Lower leg skin (tissue), 4 donors: Measurements from ENCODE around the gene PARP9. TPM values are rescaled to one million over a fixed set of nuclear protein-coding genes. Genes with fewer than 3 reads are reported as not detected.
"Not testable (repeated sequence)": the region's sequence is repeated elsewhere in the genome, so short reads cannot be mapped to it uniquely, and the experiment has no call there.

Source experiments
- DNase-seq, 2 donors: peaks; one replicate each; pipeline ENCODE4 v3.0.0-alpha.2; 2019; ENCODE audit warnings: low spot score in 2 of 2
- H3K4me3 ChIP-seq: fragments of 200-600 bp; sonication (generic); 2 replicates; pipeline ENCODE4 v1.5.1; 2017; ENCODE audit warnings: mild to moderate bottlenecking, low read depth; ENCODE audit not compliant: poor library complexity, severe bottlenecking
- CTCF ChIP-seq, 3 donors: fragments of 450-650 bp; IDR thresholded peaks; one replicate each; pipeline ENCODE4 v1.5.1; 2016; ENCODE audit warnings: antibody characterized with exemption in 3 of 3, mild to moderate bottlenecking in 3 of 3, moderate library complexity in 2 of 3
- POLR2A ChIP-seq, 2 donors: fragments of 450-650 bp; IDR thresholded peaks; one replicate each; pipeline ENCODE4 v1.6.1; 2016 to 2017; ENCODE audit warnings: antibody characterized with exemption in 2 of 2, mild to moderate bottlenecking in 1 of 2, moderate library complexity in 1 of 2
- WGBS, 2 donors: methylation state at CpG; one replicate each; pipeline ENCODE4 v1.1.5; 2018; 5-methylcytosine and 5-hydroxymethylcytosine counted together
- intact Hi-C: fragments of 100-400 bp; cut with DNase I; formaldehyde crosslinking; loops from one replicate; pipeline ENCODE4 v1.15.0; 2023; ENCODE audit warnings: low total_unique reads
- total RNA-seq, 4 donors: library from RNA; depleted of rRNA; stranded (reverse); fragments of >200 nt; gene quantifications; one replicate each; pipeline ENCODE4 v1.1.0, GENCODE V29; 2016

The PARP9 gene
- total RNA-seq, 4 donors from 2014 or later: 4.9 to 10.1 (median 7.3) TPM

GRCh38 chr3:122568755-122569154 lies 4.7 kb upstream of the PARP9 start:
- H3K4me3 ChIP-seq: no peak overlapping the region
- intact Hi-C loops: no loop called here
- no peak for DNase-seq
- TF ChIP-seq POLR2A (IDR thresholded peaks at IDR 0.05) (no peak), CTCF (IDR thresholded peaks at IDR 0.05) (no peak)
- 78 to 89% methylated on average over 3 of the region's 3 CpGs for WGBS, 2 donors

GRCh38 chr3:122568131-122568530 lies 4.0 kb upstream of the PARP9 start:
- 97% methylated on average over 7 of the region's 7 CpGs for WGBS, 2 donors
- intact Hi-C loops, DNase-seq: not testable (repeated sequence)

GRCh38 chr3:122563717-122564025 lies 429 bp downstream of the PARP9 start:
- no peak for DNase-seq
- intact Hi-C loops: no loop called here
- WGBS, 2 donors: 17 to 25% methylated on average over 5 of the region's 5 CpGs
- peak overlapping the region; percentile 79 for H3K4me3 ChIP-seq
- TF ChIP-seq CTCF (IDR thresholded peaks at IDR 0.05) (no peak), POLR2A (IDR thresholded peaks at IDR 0.05) (no peak)

More at GRCh38 chr3:122568131-122568530, 4.0 kb upstream of the PARP9 start:
- H3K4me3 ChIP-seq: not testable (repeated sequence)

- intact Hi-C loops: no loop called here
- DNase-seq: no peak
Measured at GRCh38 chr3:122562923-122563716, 980 bp downstream of the PARP9 start.

GRCh38 chr3:122560680-122561079 lies 3.4 kb downstream of the PARP9 start:
- H3K4me3 ChIP-seq: no peak overlapping the region
- DNase-seq: peak in 1 of 2 donors; percentile 35
- no peak for TF ChIP-seq POLR2A (IDR thresholded peaks at IDR 0.05)
- no peak for TF ChIP-seq CTCF (IDR thresholded peaks at IDR 0.05)
- intact Hi-C loops: no loop called here
- 71 to 78% methylated on average over 1 of the region's 1 CpG for WGBS, 2 donors

More at GRCh38 chr3:122562923-122563716, 980 bp downstream of the PARP9 start:
- H3K4me3 ChIP-seq: peak overlapping the region; percentile 79
- WGBS, 2 donors: 40 to 49% methylated on average over 5 of the region's 5 CpGs
- no peak for TF ChIP-seq CTCF (IDR thresholded peaks at IDR 0.05)
- TF ChIP-seq POLR2A (IDR thresholded peaks at IDR 0.05): no peak

- H3K4me3 ChIP-seq: no peak overlapping the region
- WGBS, 2 donors: 85 to 90% methylated on average over 3 of the region's 3 CpGs
- intact Hi-C loops: no loop called here
- no peak for TF ChIP-seq POLR2A (IDR thresholded peaks at IDR 0.05)
- no peak for TF ChIP-seq CTCF (IDR thresholded peaks at IDR 0.05)
- DNase-seq: no peak
Measured at GRCh38 chr3:122559906-122560305, 4.2 kb downstream of the PARP9 start.
